Suprapubic skin (tissue), 4 donors: ENCODE measurements around the gene ADGRE3. TPM values are rescaled to one million over a fixed set of nuclear protein-coding genes. Genes with fewer than 3 reads are reported as not detected.
A peak's percentile ranks its signal among the peaks of the same experiment; 100 is the strongest.

Source experiments
- DNase-seq, 2 donors: peaks; one replicate each; pipeline ENCODE4 v3.0.0-alpha.2; 2019; ENCODE audit warnings: low spot score in 2 of 2
- H3K27ac ChIP-seq: fragments of 200-600 bp; sonication (generic); one replicate; pipeline ENCODE4 v1.5.1; 2019
- H3K27me3 ChIP-seq: fragments of 200-600 bp; sonication (generic); one replicate; pipeline ENCODE4 v1.5.1; 2019
- H3K36me3 ChIP-seq: fragments of 200-600 bp; sonication (generic); one replicate; pipeline ENCODE4 v1.5.1; 2019
- H3K4me1 ChIP-seq: fragments of 200-600 bp; sonication (generic); one replicate; pipeline ENCODE4 v1.5.1; 2019
- H3K4me3 ChIP-seq: fragments of 200-600 bp; sonication (generic); one replicate; pipeline ENCODE4 v1.5.1; 2019; ENCODE audit warnings: mild to moderate bottlenecking
- H3K9me3 ChIP-seq: fragments of 200-600 bp; sonication (generic); one replicate; pipeline ENCODE4 v1.5.1; 2019
- CTCF ChIP-seq, 2 donors: fragments of 200-600 bp in 1 of 2; fragments of 450-650 bp in 1 of 2; sonication (generic) in 1 of 2; IDR thresholded peaks; one replicate each; pipeline ENCODE4 v1.5.1; 2016 to 2019; ENCODE audit warnings: antibody characterized with exemption in 2 of 2, mild to moderate bottlenecking in 1 of 2, moderate library complexity in 1 of 2
- EP300 ChIP-seq: sonication (generic); formaldehyde crosslinking; IDR thresholded peaks from one replicate; pipeline ENCODE4 v1.6.1; 2017; ENCODE audit warnings: antibody characterized with exemption
- POLR2A ChIP-seq, 2 donors: fragments of 450-650 bp; IDR thresholded peaks; one replicate each; pipeline ENCODE4 v1.6.1; 2017; ENCODE audit warnings: antibody characterized with exemption in 2 of 2, mild to moderate bottlenecking in 2 of 2, moderate library complexity in 2 of 2
- POLR2AphosphoS5 ChIP-seq, 3 donors: sonication (generic); formaldehyde crosslinking; IDR thresholded peaks; one replicate each; pipeline ENCODE4 v1.6.1; 2017; ENCODE audit warnings: antibody characterized with exemption in 3 of 3
- WGBS: methylation state at CpG from one replicate; pipeline ENCODE4 v1.1.5; 2018; 5-methylcytosine and 5-hydroxymethylcytosine counted together
- total RNA-seq, 4 donors: library from RNA; depleted of rRNA; stranded (reverse); fragments of >200 nt; gene quantifications; one replicate each; pipeline ENCODE4 v1.1.0, GENCODE V29; 2016

Gene ADGRE3
- total RNA-seq, 4 donors from 2014 or later, result not detected

GRCh38 chr19:14694641-14695266 is 20.1 kb upstream of the ADGRE3 start:
- peaks cover 10% of the 10 kb centered on the region for H3K4me1 ChIP-seq
- DNase-seq, result no peak
- no peaks in the 10 kb centered on the region for H3K9me3 ChIP-seq
- no peak for TF ChIP-seq CTCF (IDR thresholded peaks at IDR 0.05)
- no peak for TF ChIP-seq EP300
- no peak for TF ChIP-seq POLR2AphosphoS5 (IDR thresholded peaks at IDR 0.05)
- H3K27me3 ChIP-seq, result no peaks in the 10 kb centered on the region
- H3K36me3 ChIP-seq, result peaks cover 46% of the 10 kb centered on the region
- 87% methylated on average over 9 of the region's 13 CpGs for WGBS
- H3K27ac ChIP-seq, result no peak overlapping the region
- H3K4me3 ChIP-seq, result no peak overlapping the region

DNA sequence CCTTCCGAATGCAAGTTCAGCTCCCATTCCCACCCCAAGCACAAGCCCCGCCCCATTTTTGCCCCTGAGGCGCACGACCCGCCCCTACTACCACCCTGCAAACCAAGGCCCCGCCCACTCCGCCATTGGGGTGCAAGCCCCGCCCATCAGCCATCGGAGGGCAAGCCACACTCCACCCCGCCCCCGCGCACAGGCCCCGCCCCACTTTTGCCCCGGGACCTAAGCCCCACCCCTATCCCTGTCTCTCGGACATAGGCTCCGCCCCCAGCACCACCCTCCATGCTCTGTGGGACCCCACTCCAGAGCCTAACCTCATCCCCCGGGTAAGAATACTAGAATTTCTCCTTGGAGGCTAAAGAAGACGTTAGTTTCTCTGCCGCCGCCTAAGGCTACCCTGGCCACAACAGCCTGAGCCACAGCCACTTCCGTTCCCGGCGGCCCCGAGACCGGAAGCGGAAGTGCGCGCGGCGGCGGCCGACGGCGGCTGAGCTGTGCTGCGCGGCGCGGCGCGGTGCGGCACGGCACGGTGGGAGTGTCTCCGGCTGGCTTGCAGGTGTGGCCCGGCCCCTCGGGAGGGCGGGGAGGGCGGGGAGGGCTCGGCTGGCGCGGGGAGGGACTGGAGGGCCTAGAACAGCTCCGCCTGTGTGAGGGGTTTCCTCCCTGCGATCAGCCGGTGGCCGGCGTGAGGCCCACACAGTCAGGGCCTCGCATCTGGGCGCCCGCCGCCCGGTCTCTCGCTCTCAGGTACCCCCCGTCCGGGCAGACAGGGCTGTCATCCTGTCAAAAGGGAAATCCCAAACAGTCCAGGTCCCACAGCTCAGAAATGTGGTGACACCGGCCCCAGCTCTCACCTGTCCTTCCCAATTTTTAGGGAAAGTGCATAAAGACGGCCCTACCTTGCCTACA is 15.2 kb upstream of the ADGRE3 start, which contains the start of gene ZNF333:
TSS of gene ZNF333 (plus strand) at position 451 of the 906 bp plus-strand sequence. CDS start 3,444 bp downstream, outside the sequence.
- Histone ChIP-seq H3K36me3 (peaks cover 4% of the 10 kb centered on the region), H3K9me3 (no peaks in the 10 kb centered on the region), H3K4me3 (peak within 1 kb of the TSS; percentile 89), H3K27ac (peak within 1 kb of the TSS; percentile 97), H3K4me1 (peaks cover 17% of the 10 kb centered on the region), H3K27me3 (no peaks in the 10 kb centered on the region)
- peak; percentile 25 to 41 (median 35) for TF ChIP-seq POLR2AphosphoS5 (IDR thresholded peaks at IDR 0.05)
- peak in 1 of 2 donors; percentile 69 for TF ChIP-seq POLR2A (IDR thresholded peaks at IDR 0.05)
- TF ChIP-seq CTCF (IDR thresholded peaks at IDR 0.05), result no peak
- no peak for TF ChIP-seq EP300
- WGBS, result 4% methylated on average over 7 of the region's 66 CpGs
- peak; percentile 98 for DNase-seq

- Histone ChIP-seq H3K27me3 (peaks cover 10% of the 10 kb centered on the region), H3K4me3 (no peak overlapping the region), H3K9me3 (no peaks in the 10 kb centered on the region), H3K36me3 (no peaks in the 10 kb centered on the region), H3K27ac (no peak overlapping the region), H3K4me1 (peaks cover 17% of the 10 kb centered on the region)
- TF ChIP-seq POLR2A (IDR thresholded peaks at IDR 0.05) (no peak), POLR2AphosphoS5 (IDR thresholded peaks at IDR 0.05) (no peak), EP300 (no peak), CTCF (IDR thresholded peaks at IDR 0.05) (no peak)
- WGBS, result 49% methylated on average over 3 of the region's 3 CpGs
- no peak for DNase-seq
Observed at GRCh38 chr19:14686411-14686810, 11.8 kb upstream of the ADGRE3 start.

GRCh38 chr19:14683439-14683838 is 8.8 kb upstream of the ADGRE3 start:
- Histone ChIP-seq H3K36me3 (no peaks in the 10 kb centered on the region), H3K4me3 (no peak overlapping the region), H3K4me1 (no peaks in the 10 kb centered on the region), H3K27ac (no peak overlapping the region), H3K9me3 (no peaks in the 10 kb centered on the region), H3K27me3 (peaks cover 10% of the 10 kb centered on the region)
- DNase-seq, result no peak
- no peak for TF ChIP-seq POLR2AphosphoS5 (IDR thresholded peaks at IDR 0.05)
- no peak for TF ChIP-seq EP300
- no peak for TF ChIP-seq CTCF (IDR thresholded peaks at IDR 0.05)
- TF ChIP-seq POLR2A (IDR thresholded peaks at IDR 0.05), result no peak
- WGBS, result 35% methylated on average over 3 of the region's 3 CpGs

DNA sequence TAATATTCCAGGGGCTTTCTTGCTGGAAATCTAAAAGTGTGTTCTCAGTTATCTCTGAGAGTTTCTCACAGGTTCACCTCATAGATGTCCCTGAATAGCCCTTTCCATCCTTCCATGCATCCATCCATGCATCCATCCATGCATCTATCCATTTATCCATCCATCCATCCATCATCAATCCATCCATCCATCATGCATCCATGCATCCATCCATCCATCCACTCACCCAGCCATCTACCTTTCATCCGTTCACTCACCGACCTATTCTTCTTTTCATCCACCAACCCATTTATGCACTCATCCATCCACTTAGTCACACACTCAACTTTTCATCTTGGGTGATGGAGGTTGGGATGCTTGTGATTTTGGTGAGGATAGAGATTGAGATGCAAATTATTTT is 7.4 kb upstream of the ADGRE3 start:
- Histone ChIP-seq H3K4me1 (no peaks in the 10 kb centered on the region), H3K9me3 (no peaks in the 10 kb centered on the region), H3K27me3 (peaks cover 10% of the 10 kb centered on the region), H3K27ac (no peak overlapping the region), H3K36me3 (no peaks in the 10 kb centered on the region), H3K4me3 (no peak overlapping the region)
- DNase-seq, result no peak
- TF ChIP-seq POLR2AphosphoS5 (IDR thresholded peaks at IDR 0.05), result no peak
- TF ChIP-seq POLR2A (IDR thresholded peaks at IDR 0.05), result no peak
- no peak for TF ChIP-seq CTCF (IDR thresholded peaks at IDR 0.05)
- TF ChIP-seq EP300, result no peak
- WGBS, result 98% methylated on average over 2 of the region's 2 CpGs
